ENCODE data around the gene ZNF438.

DNA sequence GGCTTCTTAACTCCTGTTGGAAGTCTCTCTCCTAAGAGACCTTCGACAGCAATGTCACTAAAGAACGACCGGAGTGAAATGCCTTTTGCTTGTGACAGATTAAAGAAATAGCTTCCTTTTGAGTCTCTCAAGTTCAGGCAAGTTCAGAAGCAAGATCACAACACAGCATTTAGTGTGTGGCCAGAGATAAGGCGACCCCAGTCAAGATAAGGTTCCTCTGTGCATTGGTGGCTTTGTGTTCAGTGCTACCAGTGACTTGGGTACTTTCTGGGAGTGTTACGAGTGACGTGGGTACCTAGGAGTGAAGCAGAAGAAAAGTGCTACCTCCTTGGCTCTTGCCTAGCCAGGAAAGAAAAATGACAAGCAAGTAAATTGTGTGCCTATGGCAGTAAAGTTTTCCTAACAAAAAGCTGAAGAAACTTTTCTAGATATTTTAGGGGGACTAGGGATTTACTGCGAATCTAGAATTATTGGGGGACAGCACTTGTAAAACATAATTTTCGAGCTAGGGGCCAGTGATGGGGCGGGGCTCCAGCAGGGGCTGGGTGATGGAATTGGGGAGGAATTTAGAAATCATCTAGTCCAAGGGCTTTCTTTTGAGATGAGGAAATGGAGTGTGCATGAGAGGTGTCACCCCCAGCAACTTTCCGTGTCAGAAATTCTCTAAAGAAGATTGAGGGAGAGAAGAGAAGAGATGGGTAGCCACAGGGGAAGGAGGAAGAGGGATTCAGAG is 210.2 kb downstream of the ZNF438 start:
- TF ChIP-seq, protein P1, sequence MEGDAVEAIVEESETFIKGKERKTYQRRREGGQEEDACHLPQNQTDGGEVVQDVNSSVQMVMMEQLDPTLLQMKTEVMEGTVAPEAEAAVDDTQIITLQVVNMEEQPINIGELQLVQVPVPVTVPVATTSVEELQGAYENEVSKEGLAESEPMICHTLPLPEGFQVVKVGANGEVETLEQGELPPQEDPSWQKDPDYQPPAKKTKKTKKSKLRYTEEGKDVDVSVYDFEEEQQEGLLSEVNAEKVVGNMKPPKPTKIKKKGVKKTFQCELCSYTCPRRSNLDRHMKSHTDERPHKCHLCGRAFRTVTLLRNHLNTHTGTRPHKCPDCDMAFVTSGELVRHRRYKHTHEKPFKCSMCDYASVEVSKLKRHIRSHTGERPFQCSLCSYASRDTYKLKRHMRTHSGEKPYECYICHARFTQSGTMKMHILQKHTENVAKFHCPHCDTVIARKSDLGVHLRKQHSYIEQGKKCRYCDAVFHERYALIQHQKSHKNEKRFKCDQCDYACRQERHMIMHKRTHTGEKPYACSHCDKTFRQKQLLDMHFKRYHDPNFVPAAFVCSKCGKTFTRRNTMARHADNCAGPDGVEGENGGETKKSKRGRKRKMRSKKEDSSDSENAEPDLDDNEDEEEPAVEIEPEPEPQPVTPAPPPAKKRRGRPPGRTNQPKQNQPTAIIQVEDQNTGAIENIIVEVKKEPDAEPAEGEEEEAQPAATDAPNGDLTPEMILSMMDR (IDR thresholded peaks at IDR 0.05; ENCODE audit: low read depth, low read length, poor library complexity, severe bottlenecking), result no peak
- TF ChIP-seq EZH2phosphoT487 (IDR thresholded peaks at IDR 0.05; ENCODE audit: borderline replicate concordance, low read length), result no peak

All from DOHH2 (cell line).